ENCODE data around the gene MTMR2. TPM values are rescaled to one million over a fixed set of nuclear protein-coding genes. Genes with fewer than 3 reads are reported as not detected.

Gene MTMR2
- total and polyA plus RNA-seq, 2 donors (not counting 3 experiments of a cell fraction or from before 2014, with no cell fraction given), result 19.5 to 49.5 TPM

GRCh38 chr11:95829580-95830259, 94.2 kb downstream of the MTMR2 start:
- H3K9me3 ChIP-seq (replicated peaks; ENCODE audit: control insufficient read depth, insufficient read depth, low read length), result no peaks in the 10 kb centered on the region
- FAIRE-seq (no peak), DNase-seq (ENCODE audit: low read depth, low spot score) (no peak)
- peaks cover 6 to 15% of the 10 kb centered on the region in 2 experiments for H3K36me3 ChIP-seq (ENCODE audit: control insufficient read depth in 2 of 2, extremely low read depth in 1 of 2, insufficient read depth in 2 of 2, low read length in 2 of 2)
- no peaks in the 10 kb centered on the region for H3K9me1 ChIP-seq (replicated peaks; ENCODE audit: control insufficient read depth, extremely low read depth, insufficient read depth, low read length)
- no peaks in the 10 kb centered on the region for H3K4me1 ChIP-seq (ENCODE audit: control insufficient read depth, extremely low read depth, insufficient read depth, low read length)
- BruUV-seq (replicated peaks), result no TSS peak
- CTCF ChIA-PET, result interaction anchor here (0.5 to 1.7 kb wide), 3 partner anchors 16 to 564 kb away, joined by 3 to 7 read pairs (median 3); no protein-coding TSS in a partner anchor
- dilution Hi-C loops (cut with MboI; ENCODE audit: extremely low pct_ligation_motif_present, low sequenced_read_pairs), result no loop called here
- H3K79me2 ChIP-seq (ENCODE audit: control insufficient read depth, insufficient read depth, low read length), result no peaks in the 10 kb centered on the region
- H3K27ac ChIP-seq (ENCODE audit: insufficient read depth, low read depth, low read length), result no peak overlapping the region
- no peak overlapping the region for H3K4me3 ChIP-seq (replicated peaks in 1 of 3; ENCODE audit: insufficient read depth in 1 of 3, low read depth in 1 of 3, low read length in 3 of 3)
- H4K20me1 ChIP-seq (replicated peaks; ENCODE audit: control insufficient read depth, extremely low read depth, insufficient read depth, low read length), result no peaks in the 10 kb centered on the region
- H3K27me3 ChIP-seq (ENCODE audit: control insufficient read depth in 2 of 2, insufficient read depth in 2 of 2, low read length in 2 of 2), result no peaks in the 10 kb centered on the region
- POLR2A ChIA-PET, result no interaction called here
- no peak for TF ChIP-seq EZH2 (IDR thresholded peaks at IDR 0.05; ENCODE audit: borderline replicate concordance, low read depth, low read length, severe bottlenecking)
- no peak for TF ChIP-seq CTCF (IDR thresholded peaks at IDR 0.05; ENCODE audit: extremely low read depth in 1 of 2, insufficient read depth in 1 of 2, low read depth in 1 of 2, low read length in 2 of 2)
- TF ChIP-seq POLR2AphosphoS5 (IDR thresholded peaks at IDR 0.05; ENCODE audit: insufficient read depth, low read depth, low read length), result no peak
- no peak for TF ChIP-seq GATA2 (IDR thresholded peaks at IDR 0.05; ENCODE audit: insufficient read depth, insufficient read length, low read depth, low read length)
- no peak for TF ChIP-seq JUN (IDR thresholded peaks at IDR 0.05; ENCODE audit: borderline replicate concordance, insufficient read depth, insufficient read length, low read depth)
- TF ChIP-seq MYC (IDR thresholded peaks at IDR 0.05; ENCODE audit: low read depth, low read length), result no peak
- TF ChIP-seq MAX (IDR thresholded peaks at IDR 0.05; ENCODE audit: insufficient read depth, insufficient read length), result no peak
- no peak for TF ChIP-seq POLR2A (IDR thresholded peaks at IDR 0.05; ENCODE audit: low read depth, low read length)
- TF ChIP-seq FOS (IDR thresholded peaks at IDR 0.05; ENCODE audit: borderline replicate concordance, insufficient read depth, low read length), result no peak
- no peak overlapping the region for H3K4me2 ChIP-seq (ENCODE audit: insufficient read depth, low read length)
- intact Hi-C loops (cut with micrococcal nuclease), result no loop called here
- H3K9ac ChIP-seq (replicated peaks; ENCODE audit: extremely low read depth, insufficient read depth, low read length), result no peak overlapping the region
- no peak overlapping the region for H2AFZ ChIP-seq (ENCODE audit: low read depth, low read length)

All from endothelial cell of umbilical vein (primary cell).